22Rv1 (cell line): ENCODE data around the gene PPFIA1.
"Not testable (repeated sequence)": the region's sequence is repeated elsewhere in the genome, so short reads cannot be mapped to it uniquely, and the experiment has no call there.

Source experiments
- ZFX ChIP-seq: fragments of 450-650 bp; IDR thresholded peaks from 2 replicates; pipeline ENCODE4 v1.6.1; 2017; ENCODE audit warnings: antibody characterized with exemption, borderline replicate concordance
- TF ChIP-seq, protein P1 (sequence below): fragments of 450-650 bp; IDR thresholded peaks from 2 replicates; pipeline ENCODE4 v1.5.1; 2017; ENCODE audit warnings: mild to moderate bottlenecking

DNA sequence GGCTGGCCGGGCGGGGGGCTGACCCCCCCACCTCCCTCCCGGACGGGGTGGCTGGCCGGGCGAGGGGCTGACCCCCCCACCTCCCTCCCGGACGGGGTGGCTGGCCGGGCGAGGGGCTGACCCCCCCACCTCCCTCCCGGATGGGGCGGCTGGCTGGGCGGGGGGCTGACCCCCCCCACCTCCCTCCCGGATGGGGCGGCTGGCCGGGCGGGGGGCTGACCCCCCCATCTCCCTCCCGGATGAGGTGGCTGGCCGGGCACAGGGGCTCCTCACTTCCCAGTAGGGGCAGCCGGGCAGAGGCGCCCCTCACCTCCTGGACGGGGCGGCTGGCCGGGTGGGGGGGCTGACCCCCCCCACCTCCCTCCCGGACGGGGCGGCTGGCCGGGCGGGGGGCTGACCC lies 24.7 kb downstream of the PPFIA1 start:
- TF ChIP-seq, protein P1, sequence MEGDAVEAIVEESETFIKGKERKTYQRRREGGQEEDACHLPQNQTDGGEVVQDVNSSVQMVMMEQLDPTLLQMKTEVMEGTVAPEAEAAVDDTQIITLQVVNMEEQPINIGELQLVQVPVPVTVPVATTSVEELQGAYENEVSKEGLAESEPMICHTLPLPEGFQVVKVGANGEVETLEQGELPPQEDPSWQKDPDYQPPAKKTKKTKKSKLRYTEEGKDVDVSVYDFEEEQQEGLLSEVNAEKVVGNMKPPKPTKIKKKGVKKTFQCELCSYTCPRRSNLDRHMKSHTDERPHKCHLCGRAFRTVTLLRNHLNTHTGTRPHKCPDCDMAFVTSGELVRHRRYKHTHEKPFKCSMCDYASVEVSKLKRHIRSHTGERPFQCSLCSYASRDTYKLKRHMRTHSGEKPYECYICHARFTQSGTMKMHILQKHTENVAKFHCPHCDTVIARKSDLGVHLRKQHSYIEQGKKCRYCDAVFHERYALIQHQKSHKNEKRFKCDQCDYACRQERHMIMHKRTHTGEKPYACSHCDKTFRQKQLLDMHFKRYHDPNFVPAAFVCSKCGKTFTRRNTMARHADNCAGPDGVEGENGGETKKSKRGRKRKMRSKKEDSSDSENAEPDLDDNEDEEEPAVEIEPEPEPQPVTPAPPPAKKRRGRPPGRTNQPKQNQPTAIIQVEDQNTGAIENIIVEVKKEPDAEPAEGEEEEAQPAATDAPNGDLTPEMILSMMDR: not testable (repeated sequence)
- TF ChIP-seq ZFX: not testable (repeated sequence)
